ENCODE measurements around the gene BTBD9. TPM values are rescaled to one million over a fixed set of nuclear protein-coding genes. Genes with fewer than 3 reads are reported as not detected.

Gene BTBD9
- total RNA-seq, 4 donors from 2014 or later = 8.6 to 34.1 (median 30.8) TPM

GRCh38 chr6:38281126-38281525, 358.6 kb downstream of the BTBD9 start:
- H3K27me3 ChIP-seq = no peaks in the 10 kb centered on the region
- no peaks in the 10 kb centered on the region for H3K4me1 ChIP-seq
- DNase-seq = no peak
- no peaks in the 10 kb centered on the region for H3K9me3 ChIP-seq
- intact Hi-C loops (cut with DNase I; ENCODE audit: low total_unique reads) = no loop called here
- WGBS, 2 donors (ENCODE audit: low coverage in 1 of 2) = 66 to 81% methylated on average over 2 of the region's 2 CpGs
- H3K36me3 ChIP-seq = no peaks in the 10 kb centered on the region
- H3K27ac ChIP-seq = no peak overlapping the region
- H3K4me3 ChIP-seq = no peak overlapping the region
- in situ Hi-C loops (cut with MboI; ENCODE audit: low pct_ligation_motif_present in 1 of 4, low pct_unique_long_range_greater_than_20kb in 1 of 4, low sequenced_read_pairs in 3 of 4) = no loop called here
- TF ChIP-seq POLR2A (IDR thresholded peaks at IDR 0.05) (no peak), EP300 (IDR thresholded peaks at IDR 0.05; ENCODE audit: low read depth) (no peak), CTCF (IDR thresholded peaks at IDR 0.05) (no peak), POLR2AphosphoS5 (IDR thresholded peaks at IDR 0.05) (no peak)

DNA sequence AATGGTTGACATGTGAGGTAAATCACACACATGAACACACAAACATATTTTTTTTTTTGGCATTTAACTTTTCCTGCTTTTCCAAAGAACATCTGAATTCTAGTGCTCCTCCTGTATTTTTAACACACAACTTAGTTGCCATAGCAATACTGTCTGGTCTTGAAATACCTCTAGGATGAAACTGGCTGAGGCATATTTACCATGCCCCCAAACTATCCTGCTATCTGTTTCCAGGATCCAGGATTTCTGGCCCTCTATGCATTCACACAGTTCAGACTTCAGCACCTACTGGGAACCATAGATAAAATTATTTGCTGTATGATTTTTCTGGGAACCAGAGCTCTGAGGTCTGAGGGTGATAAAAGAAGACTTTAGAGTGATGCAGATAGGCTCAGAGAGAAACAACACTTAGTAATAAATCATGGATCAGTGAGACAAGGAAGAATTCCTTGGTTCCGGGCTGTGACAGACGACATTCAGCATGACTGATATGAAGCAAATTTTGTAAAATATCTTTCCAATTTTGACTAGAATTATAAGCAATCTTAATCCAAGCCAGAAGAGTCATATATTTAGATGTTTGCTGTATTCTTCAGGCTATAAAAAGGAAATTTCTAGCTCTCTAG, 359.7 kb downstream of the BTBD9 start:
- H3K27ac ChIP-seq = no peak overlapping the region
- no peak for TF ChIP-seq POLR2A (IDR thresholded peaks at IDR 0.05)
- no peak for TF ChIP-seq EP300 (IDR thresholded peaks at IDR 0.05; ENCODE audit: low read depth)
- no peak for TF ChIP-seq CTCF (IDR thresholded peaks at IDR 0.05)
- TF ChIP-seq POLR2AphosphoS5 (IDR thresholded peaks at IDR 0.05) = no peak
- H3K4me3 ChIP-seq = no peak overlapping the region
- WGBS, 2 donors (ENCODE audit: low coverage in 1 of 2) = 70 to 86% methylated on average over 2 of the region's 2 CpGs
- intact Hi-C loops (cut with DNase I; ENCODE audit: low total_unique reads) = no loop called here
- in situ Hi-C loops (cut with MboI; ENCODE audit: low pct_ligation_motif_present in 1 of 4, low pct_unique_long_range_greater_than_20kb in 1 of 4, low sequenced_read_pairs in 3 of 4) = no loop called here
- no peaks in the 10 kb centered on the region for H3K27me3 ChIP-seq
- H3K36me3 ChIP-seq = no peaks in the 10 kb centered on the region
- no peaks in the 10 kb centered on the region for H3K4me1 ChIP-seq
- DNase-seq = no peak
- H3K9me3 ChIP-seq = no peaks in the 10 kb centered on the region

GRCh38 chr6:38279423-38279822, 360.3 kb downstream of the BTBD9 start:
- no peaks in the 10 kb centered on the region for H3K36me3 ChIP-seq
- no peaks in the 10 kb centered on the region for H3K27me3 ChIP-seq
- no peak overlapping the region for H3K27ac ChIP-seq
- 71 to 77% methylated on average over 4 of the region's 4 CpGs for WGBS, 2 donors (ENCODE audit: low coverage in 1 of 2)
- H3K9me3 ChIP-seq = no peaks in the 10 kb centered on the region
- intact Hi-C loops (cut with DNase I; ENCODE audit: low total_unique reads) (no loop called here), in situ Hi-C loops (cut with MboI; ENCODE audit: low pct_ligation_motif_present in 1 of 4, low pct_unique_long_range_greater_than_20kb in 1 of 4, low sequenced_read_pairs in 3 of 4) (no loop called here)
- H3K4me3 ChIP-seq = no peak overlapping the region
- no peaks in the 10 kb centered on the region for H3K4me1 ChIP-seq
- no peak for TF ChIP-seq POLR2A (IDR thresholded peaks at IDR 0.05)
- no peak for TF ChIP-seq POLR2AphosphoS5 (IDR thresholded peaks at IDR 0.05)
- no peak for TF ChIP-seq CTCF (IDR thresholded peaks at IDR 0.05)
- no peak for TF ChIP-seq EP300 (IDR thresholded peaks at IDR 0.05; ENCODE audit: low read depth)
- no peak for DNase-seq

DNA sequence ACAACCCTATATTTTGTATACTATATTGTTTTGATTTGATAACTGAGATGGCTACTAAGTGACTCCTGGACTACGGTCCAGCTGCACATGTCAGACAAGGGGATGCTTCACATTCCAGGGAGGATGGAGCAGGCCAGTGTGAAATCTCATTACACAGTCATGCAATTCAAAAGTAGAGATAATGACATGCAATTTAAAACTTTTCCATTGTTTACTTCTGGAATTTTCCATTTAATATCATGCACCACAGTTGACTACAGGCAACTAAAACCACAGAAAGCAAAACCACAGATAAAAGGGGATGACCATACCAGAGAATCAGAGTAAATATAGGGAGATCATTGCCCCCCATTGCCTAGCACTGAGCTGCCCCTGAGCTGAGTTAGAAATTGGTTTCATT, 366.4 kb downstream of the BTBD9 start:
- Histone ChIP-seq H3K36me3 (no peaks in the 10 kb centered on the region), H3K27ac (no peak overlapping the region), H3K4me1 (no peaks in the 10 kb centered on the region), H3K4me3 (no peak overlapping the region), H3K9me3 (no peaks in the 10 kb centered on the region), H3K27me3 (no peaks in the 10 kb centered on the region)
- TF ChIP-seq POLR2A (IDR thresholded peaks at IDR 0.05) (no peak), POLR2AphosphoS5 (IDR thresholded peaks at IDR 0.05) (no peak), EP300 (IDR thresholded peaks at IDR 0.05; ENCODE audit: low read depth) (no peak), CTCF (IDR thresholded peaks at IDR 0.05) (no peak)
- intact Hi-C loops (cut with DNase I; ENCODE audit: low total_unique reads) = no loop called here
- 83 to 91% methylated on average over 1 of the region's 1 CpG for WGBS, 2 donors (ENCODE audit: low coverage in 1 of 2)
- no peak for DNase-seq
- in situ Hi-C loops (cut with MboI; ENCODE audit: low pct_ligation_motif_present in 1 of 4, low pct_unique_long_range_greater_than_20kb in 1 of 4, low sequenced_read_pairs in 3 of 4) = no loop called here

All from transverse colon (tissue), 4 donors.